ENCODE measurements around the gene PRKCH. TPM values are rescaled to one million over a fixed set of nuclear protein-coding genes. Genes with fewer than 3 reads are reported as not detected.
A peak's percentile ranks its signal among the peaks of the same experiment; 100 is the strongest.

The PRKCH gene
- total RNA-seq, 2 donors from 2014 or later: 7.2 to 8.6 TPM

DNA sequence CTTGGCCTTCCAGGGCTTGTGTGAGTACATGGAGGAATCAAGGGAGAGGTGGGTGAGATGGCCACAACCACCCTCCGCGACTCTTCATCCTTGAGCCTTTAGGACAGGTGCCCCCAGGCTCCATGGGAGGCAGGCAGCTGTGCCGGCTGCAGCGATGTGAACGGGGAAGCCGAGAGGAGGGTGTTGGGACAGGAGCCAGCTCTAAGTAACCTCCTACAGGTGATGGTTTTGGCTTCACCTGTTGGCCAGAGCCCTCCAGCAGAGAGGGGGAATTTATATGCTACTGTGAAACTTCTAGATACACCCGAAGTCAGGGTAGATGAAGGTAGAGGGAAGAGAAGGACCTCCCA, 241.8 kb downstream of the PRKCH start:
- Mint-ChIP-seq H3K27me3 (ENCODE audit: insufficient read depth) (peaks cover 3% of the 10 kb centered on the region), H3K27ac (no peak overlapping the region), H3K9me3 (no peaks in the 10 kb centered on the region), H3K4me1 (peaks cover 39% of the 10 kb centered on the region), H3K36me3 (ENCODE audit: low read depth) (no peaks in the 10 kb centered on the region), H3K4me3 (no peak overlapping the region)
- no peak for DNase-seq
- Histone ChIP-seq H3K27me3 (ENCODE audit: control insufficient read depth, insufficient read depth, low read length, poor library complexity, severe bottlenecking) (no peaks in the 10 kb centered on the region), H3K4me3 (ENCODE audit: low read length) (no peak overlapping the region), H3K36me3 (ENCODE audit: control insufficient read depth, insufficient read depth, low read length) (no peaks in the 10 kb centered on the region), H3K9me3 (ENCODE audit: control insufficient read depth, low read length) (no peaks in the 10 kb centered on the region), H3K4me1 (ENCODE audit: control insufficient read depth, insufficient read depth, low read length) (peaks cover 13% of the 10 kb centered on the region), H3K9ac (ENCODE audit: extremely low read depth, low read length, poor library complexity, severe bottlenecking) (no peak overlapping the region), H3K27ac (ENCODE audit: low read depth, low read length) (no peak overlapping the region)
- TF ChIP-seq, protein P1, sequence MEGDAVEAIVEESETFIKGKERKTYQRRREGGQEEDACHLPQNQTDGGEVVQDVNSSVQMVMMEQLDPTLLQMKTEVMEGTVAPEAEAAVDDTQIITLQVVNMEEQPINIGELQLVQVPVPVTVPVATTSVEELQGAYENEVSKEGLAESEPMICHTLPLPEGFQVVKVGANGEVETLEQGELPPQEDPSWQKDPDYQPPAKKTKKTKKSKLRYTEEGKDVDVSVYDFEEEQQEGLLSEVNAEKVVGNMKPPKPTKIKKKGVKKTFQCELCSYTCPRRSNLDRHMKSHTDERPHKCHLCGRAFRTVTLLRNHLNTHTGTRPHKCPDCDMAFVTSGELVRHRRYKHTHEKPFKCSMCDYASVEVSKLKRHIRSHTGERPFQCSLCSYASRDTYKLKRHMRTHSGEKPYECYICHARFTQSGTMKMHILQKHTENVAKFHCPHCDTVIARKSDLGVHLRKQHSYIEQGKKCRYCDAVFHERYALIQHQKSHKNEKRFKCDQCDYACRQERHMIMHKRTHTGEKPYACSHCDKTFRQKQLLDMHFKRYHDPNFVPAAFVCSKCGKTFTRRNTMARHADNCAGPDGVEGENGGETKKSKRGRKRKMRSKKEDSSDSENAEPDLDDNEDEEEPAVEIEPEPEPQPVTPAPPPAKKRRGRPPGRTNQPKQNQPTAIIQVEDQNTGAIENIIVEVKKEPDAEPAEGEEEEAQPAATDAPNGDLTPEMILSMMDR (conservative IDR thresholded peaks at IDR 0.05): no peak
- WGBS, 2 experiments (ENCODE audit: insufficient coverage in 1 of 2, insufficient read length in 1 of 2): 89 to 98% methylated on average over 6 to 7 of the region's 7 CpGs

GRCh38 chr14:61563880-61564617, 242.7 kb downstream of the PRKCH start:
- Histone ChIP-seq H3K27me3 (ENCODE audit: control insufficient read depth, insufficient read depth, low read length, poor library complexity, severe bottlenecking) (no peaks in the 10 kb centered on the region), H3K9me3 (ENCODE audit: control insufficient read depth, low read length) (no peaks in the 10 kb centered on the region), H3K4me3 (ENCODE audit: low read length) (no peak overlapping the region), H3K27ac (ENCODE audit: low read depth, low read length) (no peak overlapping the region), H3K4me1 (ENCODE audit: control insufficient read depth, insufficient read depth, low read length) (peaks cover 13% of the 10 kb centered on the region), H3K36me3 (ENCODE audit: control insufficient read depth, insufficient read depth, low read length) (no peaks in the 10 kb centered on the region), H3K9ac (ENCODE audit: extremely low read depth, low read length, poor library complexity, severe bottlenecking) (no peak overlapping the region)
- Mint-ChIP-seq H3K27ac (peak overlapping the region; percentile 80), H3K36me3 (ENCODE audit: low read depth) (no peaks in the 10 kb centered on the region), H3K4me1 (peaks cover 45% of the 10 kb centered on the region), H3K4me3 (no peak overlapping the region), H3K27me3 (ENCODE audit: insufficient read depth) (peaks cover 6% of the 10 kb centered on the region), H3K9me3 (no peaks in the 10 kb centered on the region)
- DNase-seq: no peak
- WGBS, 2 experiments (ENCODE audit: insufficient coverage in 1 of 2, insufficient read length in 1 of 2): 91% methylated on average over 6 of the region's 6 CpGs
- TF ChIP-seq, protein P1 (conservative IDR thresholded peaks at IDR 0.05): no peak

- WGBS, 2 experiments (ENCODE audit: insufficient coverage in 1 of 2, insufficient read length in 1 of 2): 85 to 91% methylated on average over 2 to 4 of the region's 6 CpGs
- Mint-ChIP-seq H3K4me3 (no peak overlapping the region), H3K27ac (peak overlapping the region; percentile 80), H3K27me3 (ENCODE audit: insufficient read depth) (peaks cover 11% of the 10 kb centered on the region), H3K4me1 (peaks cover 51% of the 10 kb centered on the region), H3K36me3 (ENCODE audit: low read depth) (no peaks in the 10 kb centered on the region), H3K9me3 (no peaks in the 10 kb centered on the region)
- no peak for DNase-seq
- TF ChIP-seq, protein P1 (conservative IDR thresholded peaks at IDR 0.05): no peak
- Histone ChIP-seq H3K36me3 (ENCODE audit: control insufficient read depth, insufficient read depth, low read length) (no peaks in the 10 kb centered on the region), H3K9ac (ENCODE audit: extremely low read depth, low read length, poor library complexity, severe bottlenecking) (no peak overlapping the region), H3K4me1 (ENCODE audit: control insufficient read depth, insufficient read depth, low read length) (peaks cover 18% of the 10 kb centered on the region), H3K9me3 (ENCODE audit: control insufficient read depth, low read length) (no peaks in the 10 kb centered on the region), H3K27me3 (ENCODE audit: control insufficient read depth, insufficient read depth, low read length, poor library complexity, severe bottlenecking) (no peaks in the 10 kb centered on the region), H3K4me3 (ENCODE audit: low read length) (no peak overlapping the region), H3K27ac (ENCODE audit: low read depth, low read length) (no peak overlapping the region)
These were observed 243.3 kb downstream of the PRKCH start for GRCh38 chr14:61564618-61565091.

Data from endodermal cell (in vitro differentiated cells).